ENCODE measurements around the gene GLT8D2.

GLT8D2 gene

DNA sequence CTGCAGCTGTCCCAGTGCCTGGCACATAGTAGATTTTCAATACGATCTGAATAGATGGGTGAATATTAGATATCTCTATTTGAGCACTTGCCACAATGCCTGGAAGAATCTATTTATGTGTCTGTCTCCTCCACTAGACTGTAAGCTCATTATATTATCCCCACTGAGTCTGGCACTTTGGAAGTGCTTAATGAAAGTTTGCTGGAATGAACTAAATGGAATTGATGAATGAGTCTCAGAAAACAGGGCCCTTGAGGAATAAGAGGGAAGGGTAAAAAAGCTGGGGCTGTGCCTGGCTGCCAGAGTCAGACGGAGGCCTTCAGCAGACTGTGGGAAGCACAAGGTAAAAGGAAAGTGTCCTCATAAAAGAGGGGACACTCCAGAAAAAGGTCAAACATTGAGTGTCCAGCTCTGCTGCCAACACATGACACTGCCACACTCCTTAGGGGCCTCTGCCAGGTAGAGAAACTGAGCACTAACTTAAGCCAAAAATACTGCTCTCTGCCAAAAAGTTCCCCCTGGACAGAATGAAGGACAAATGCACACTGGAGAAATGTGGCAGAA, 39.3 kb downstream of the GLT8D2 start:
- no peak overlapping the region for H3K4me3 ChIP-seq (ENCODE audit: low read length)
- no peak for DNase-seq (ENCODE audit: low read depth, low spot score)

DNA sequence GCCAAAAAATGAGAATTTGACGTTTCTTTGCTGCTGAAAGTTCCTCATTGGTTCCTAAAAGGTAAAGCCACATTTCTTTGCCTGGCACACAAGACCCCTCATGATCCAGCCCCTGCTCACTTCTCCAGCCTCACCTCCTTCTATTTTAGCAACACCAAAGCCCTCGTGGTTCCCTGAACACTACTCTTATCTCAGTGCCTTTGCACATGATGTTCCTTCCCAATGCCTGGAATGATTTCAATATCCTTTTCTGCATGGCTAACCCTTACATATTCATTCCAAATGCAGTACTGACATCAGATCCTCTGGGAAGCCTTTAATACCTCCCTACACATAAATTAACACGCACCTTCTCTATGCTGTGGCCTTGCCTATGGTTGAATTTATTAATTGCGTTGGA, 39.9 kb downstream of the GLT8D2 start:
- H3K4me3 ChIP-seq (ENCODE audit: low read length), result no peak overlapping the region
- DNase-seq (ENCODE audit: low read depth, low spot score), result no peak

DNA sequence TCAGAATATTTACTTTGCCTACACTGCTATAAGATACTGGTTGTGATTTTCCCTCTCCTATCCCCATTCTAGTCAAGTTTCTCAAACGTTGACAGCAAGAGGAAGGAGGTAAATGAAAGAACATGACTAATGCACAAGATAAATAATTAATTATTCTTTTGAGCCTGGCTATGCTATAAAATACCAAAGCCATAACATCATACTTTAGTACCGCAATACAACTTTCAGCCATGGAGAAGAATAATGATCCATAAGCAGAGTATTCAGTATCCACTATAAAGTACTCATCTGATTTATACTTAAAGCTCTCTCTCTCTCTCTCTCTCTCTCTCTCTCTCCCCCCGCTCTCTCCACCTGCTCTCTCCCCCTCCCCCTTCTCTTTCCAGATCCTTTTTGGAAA, 43.1 kb downstream of the GLT8D2 start:
- DNase-seq (ENCODE audit: low read depth, low spot score), result no peak
- no peak overlapping the region for H3K4me3 ChIP-seq (ENCODE audit: low read length)

DNA sequence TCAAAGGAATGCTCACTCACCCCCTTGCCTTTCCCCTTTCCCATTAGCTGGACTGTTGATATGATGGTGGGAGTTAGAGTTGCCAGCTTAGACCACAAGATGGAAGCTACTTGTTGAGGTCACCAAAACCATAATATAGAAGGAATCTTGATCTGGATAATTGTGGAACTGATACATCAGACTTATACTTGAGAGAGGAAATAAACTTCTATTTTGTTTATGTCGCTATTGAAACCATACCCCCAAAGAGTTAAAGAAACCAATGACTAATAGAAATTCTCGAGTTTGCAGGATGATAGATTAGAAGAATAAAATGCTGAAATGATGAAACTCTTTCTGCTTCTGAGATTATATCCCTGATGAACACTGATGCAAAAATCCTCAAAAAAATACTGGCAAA, 46.4 kb downstream of the GLT8D2 start:
- no peak overlapping the region for H3K4me3 ChIP-seq (ENCODE audit: low read length)
- no peak for DNase-seq (ENCODE audit: low read depth, low spot score)

DNA sequence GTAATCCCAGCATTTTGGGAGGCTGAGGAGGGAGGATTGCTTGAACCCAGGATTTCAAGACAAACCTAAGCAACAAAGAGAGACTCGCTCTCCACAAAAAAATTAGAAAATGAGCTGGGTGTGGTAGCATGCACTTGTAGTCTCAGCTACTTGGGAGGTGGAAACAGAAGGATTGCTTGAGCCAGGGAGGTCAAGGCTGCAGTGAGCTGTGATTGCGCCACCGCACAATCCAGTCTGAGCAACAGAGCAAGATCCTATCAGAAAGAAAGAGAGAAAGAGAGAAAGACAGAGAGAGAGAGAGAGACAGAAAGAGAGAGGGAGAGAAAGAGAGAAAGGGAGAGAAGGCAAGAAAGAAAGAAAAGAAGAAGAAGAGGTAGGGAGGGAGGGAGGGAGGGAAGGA, 47.3 kb downstream of the GLT8D2 start:
- DNase-seq (ENCODE audit: low read depth, low spot score), result no peak
- no peak overlapping the region for H3K4me3 ChIP-seq (ENCODE audit: low read length)

DNA sequence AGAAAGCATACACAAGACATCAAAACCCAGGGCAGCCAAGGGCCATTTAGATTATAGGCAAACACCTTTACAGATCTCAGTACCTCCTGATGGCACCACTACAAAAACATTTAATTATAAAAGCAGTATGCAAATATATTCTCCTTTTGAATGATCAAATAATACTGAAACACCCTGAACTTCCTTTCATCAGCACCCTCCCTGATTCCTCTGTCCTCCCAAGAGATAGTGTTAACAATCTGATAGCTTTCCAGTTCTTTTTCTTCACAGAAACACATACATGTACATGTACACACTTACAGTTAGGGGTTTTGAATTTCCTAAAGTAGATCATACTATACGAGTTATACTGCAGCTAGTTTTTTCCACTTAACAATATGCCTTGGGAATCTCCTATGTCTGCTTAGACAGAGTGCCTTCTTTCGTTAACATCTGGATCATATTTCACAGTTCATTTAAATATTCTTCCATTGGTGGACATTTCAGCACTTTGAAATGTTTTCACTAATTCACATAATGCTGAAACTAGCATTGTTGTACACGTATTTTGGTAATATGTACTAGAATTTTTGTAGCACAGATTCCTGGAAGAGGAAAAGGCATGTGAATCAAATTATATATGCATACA, 49.1 kb downstream of the GLT8D2 start:
- H3K4me3 ChIP-seq (ENCODE audit: low read length), result no peak overlapping the region
- no peak for DNase-seq (ENCODE audit: low read depth, low spot score)

DNA sequence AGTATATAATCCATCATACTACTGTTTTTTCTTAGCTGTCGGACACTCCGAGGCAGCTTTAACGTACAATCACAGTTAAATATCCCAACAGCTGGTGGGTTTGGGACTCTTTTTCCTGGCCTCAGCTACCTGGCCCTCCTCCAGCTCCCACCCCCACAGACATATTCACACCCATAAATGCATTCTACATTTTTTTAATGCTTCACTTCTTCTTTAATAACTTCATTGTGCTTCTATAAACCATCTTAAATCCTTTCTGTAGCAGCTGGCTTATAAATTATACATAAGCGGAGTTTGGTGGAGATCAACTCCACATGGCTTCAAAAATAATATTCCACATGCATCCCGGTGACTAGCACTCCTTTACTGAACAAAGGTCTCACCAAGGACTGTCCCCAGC, 51.0 kb downstream of the GLT8D2 start:
- DNase-seq (ENCODE audit: low read depth, low spot score), result no peak

DNA sequence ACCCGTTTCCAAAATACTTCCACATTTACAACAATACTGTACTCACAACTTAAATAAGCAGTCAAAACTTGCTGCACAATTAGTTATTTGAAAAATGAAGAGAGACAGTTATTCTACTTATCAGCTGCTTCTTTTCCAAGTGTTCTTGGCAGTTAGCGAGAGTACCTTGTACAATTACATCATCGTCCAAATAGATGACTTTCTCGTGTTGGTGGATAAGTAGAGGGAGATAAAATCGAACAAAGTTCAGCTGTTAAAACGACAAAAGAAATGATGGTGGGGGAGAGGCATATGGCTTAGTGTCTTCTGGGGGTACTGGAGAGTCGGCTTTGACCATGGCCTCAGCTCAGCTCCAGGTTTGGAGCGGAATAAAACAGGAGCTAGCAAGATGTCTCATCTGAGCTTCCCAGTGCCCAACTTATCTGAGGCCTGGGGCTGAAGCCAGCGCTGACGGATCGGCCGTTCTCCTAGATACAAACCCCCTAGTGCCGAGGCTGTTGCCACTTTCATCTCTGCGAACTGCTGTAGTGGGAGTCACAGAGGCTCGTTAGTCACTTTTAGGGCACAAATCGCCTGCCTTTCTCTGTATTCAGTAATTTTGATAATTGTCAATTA, 52.6 kb downstream of the GLT8D2 start:
- no peak overlapping the region for H3K4me3 ChIP-seq (ENCODE audit: low read length)
- no peak for DNase-seq (ENCODE audit: low read depth, low spot score)

More for the DNA sequence above, 51.0 kb downstream of the GLT8D2 start:
- H3K4me3 ChIP-seq (ENCODE audit: low read length), result no peak overlapping the region

DNA sequence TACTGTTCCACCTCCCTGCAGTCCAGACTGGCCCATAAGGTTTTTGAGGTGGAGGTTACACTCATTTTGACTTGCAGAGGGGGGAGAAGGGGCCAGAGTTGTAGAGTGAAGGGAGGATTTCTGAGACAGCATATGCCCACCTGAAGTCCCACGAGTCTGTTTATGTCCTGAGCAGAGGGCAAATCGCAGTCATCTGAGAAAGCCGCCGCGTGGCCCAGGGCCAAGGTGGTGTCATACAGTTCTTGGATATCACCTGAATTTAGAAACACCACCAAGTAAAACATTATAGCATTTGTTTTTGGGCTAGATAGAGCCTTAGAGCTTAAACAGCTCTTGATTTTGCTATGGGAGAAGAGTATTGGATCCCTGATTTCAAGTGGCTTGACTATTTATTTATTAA, 53.4 kb downstream of the GLT8D2 start:
- no peak for DNase-seq (ENCODE audit: low read depth, low spot score)
- H3K4me3 ChIP-seq (ENCODE audit: low read length), result no peak overlapping the region

DNA sequence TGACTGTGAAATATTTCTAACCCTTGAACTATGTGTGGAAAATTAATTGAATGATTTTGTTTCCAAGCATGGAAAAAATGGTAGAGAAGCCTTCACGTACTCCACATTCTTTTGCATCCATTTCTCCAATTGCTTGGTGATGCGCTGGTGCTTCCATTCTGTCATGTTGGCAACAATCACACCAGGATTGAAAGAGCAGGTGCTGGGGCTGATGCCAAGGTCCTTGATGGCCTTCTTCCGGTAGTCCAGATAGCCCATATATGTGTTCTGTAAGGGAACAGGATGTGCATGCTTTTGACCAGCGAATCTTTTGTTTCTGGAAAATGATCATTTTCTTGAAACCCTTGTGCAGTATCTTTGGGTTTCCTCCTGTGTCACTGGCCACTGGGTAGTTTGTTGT, 55.8 kb downstream of the GLT8D2 start:
- H3K4me3 ChIP-seq (ENCODE audit: low read length), result no peak overlapping the region
- no peak for DNase-seq (ENCODE audit: low read depth, low spot score)

DNA sequence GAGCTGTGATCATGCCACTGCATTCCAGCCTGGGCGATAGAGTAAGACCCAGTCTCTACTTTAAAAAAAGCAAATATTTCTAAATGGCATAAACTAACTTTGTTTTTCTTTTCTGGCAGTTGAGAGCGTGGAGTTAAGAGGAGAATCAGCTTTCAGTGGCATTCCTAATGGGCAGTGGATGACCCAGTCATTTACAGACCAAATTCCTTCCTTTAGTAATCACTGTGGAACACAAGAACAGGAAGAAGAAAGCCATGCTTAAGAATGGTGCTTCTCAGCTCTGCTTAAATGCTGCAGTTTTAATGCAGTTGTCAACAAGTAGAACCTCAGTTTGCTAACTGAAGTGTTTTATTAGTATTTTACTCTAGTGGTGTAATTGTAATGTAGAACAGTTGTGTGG, 63.2 kb downstream of the GLT8D2 start:
- no peak for DNase-seq (ENCODE audit: low read depth, low spot score)
- no peak overlapping the region for H3K4me3 ChIP-seq (ENCODE audit: low read length)

DNA sequence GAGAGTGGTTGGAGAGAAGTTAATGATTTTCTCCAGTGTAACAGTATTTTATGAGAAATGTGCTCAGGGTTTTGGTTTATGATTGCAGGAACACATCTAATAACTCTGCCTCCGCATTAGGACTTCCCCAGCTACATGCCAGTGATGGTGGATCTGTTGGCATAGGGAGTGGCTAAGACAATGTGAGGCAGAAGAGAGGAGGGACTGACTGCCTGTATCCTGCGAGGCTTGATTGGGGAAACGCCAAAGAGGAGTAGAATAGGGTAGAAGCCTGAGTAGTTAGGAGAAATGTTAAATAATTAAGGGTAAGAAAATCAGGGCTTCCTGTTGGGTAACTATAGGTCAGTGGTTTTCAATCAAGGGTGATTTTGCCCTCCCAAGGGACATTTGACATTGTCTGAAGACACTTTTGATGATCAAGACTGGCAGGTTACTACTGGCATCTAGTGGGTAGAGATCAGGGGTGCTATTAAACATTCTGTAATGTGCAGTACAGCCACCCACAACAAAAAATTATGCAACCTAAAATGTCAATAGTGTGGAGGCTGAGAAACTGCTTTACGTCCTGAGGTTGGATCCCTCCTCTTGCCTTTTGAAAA, 71.5 kb downstream of the GLT8D2 start:
- no peak overlapping the region for H3K4me3 ChIP-seq (ENCODE audit: low read length)
- DNase-seq (ENCODE audit: low read depth, low spot score), result no peak

DNA sequence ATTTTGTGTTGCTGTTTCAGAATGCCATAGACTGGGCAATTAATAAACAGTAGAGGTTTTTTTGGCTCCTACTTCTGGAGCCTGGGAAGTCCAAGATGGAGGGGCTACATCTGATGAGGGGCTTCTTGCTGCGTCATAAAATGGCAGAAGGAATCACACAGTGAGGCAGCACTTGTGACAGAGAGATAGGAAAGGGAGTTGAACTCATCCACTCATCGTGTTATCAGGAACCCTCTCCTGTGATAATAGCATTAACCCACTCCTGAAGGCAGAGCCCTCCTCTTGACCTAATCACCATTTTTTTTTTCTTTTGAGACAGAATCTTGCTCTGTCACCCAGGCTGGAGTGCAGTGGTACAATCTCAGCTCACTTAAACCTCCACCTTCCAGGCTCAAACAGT, 74.6 kb downstream of the GLT8D2 start:
- no peak overlapping the region for H3K4me3 ChIP-seq (ENCODE audit: low read length)
- no peak for DNase-seq (ENCODE audit: low read depth, low spot score)

DNA sequence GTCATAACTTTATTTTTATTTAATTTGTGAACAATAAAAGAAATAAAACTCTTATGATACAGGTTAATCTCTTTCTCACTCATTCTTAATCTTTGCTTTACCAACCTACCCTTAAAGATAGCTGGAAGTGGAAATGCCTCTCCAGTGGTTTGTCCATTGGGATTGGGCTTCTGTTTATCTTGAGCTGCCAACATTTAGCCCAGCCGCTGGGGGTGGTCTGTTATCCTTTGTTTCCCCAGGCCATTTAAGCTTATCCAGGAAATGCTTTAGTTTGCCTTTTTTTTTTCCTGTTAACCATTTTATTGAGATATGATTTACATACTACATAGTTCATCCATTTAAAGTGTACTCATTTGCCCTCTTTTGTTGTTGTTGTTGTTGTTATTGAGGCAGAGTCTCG, 76.1 kb downstream of the GLT8D2 start:
- H3K4me3 ChIP-seq (ENCODE audit: low read length), result no peak overlapping the region
- DNase-seq (ENCODE audit: low read depth, low spot score), result no peak

DNA sequence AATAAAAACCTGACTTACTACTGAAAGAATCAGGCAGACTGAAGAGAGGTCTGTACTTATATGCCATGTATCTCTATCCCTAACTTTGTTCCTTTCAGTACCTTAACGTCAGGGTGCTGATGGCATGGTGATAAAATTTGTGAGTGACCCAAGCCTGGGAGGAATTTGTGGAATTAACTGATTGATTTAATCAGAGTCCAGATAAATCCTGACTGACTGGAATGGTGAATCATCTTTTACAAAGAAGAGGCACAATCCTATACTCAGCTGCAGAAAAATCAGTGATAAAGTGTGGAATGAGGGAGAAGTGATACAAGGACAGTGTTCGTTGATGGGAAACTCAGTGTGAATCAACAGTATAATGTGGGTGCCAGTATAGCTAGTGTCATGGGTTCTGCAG, 80.6 kb downstream of the GLT8D2 start:
- no peak for DNase-seq (ENCODE audit: low read depth, low spot score)
- H3K4me3 ChIP-seq (ENCODE audit: low read length), result no peak overlapping the region

DNA sequence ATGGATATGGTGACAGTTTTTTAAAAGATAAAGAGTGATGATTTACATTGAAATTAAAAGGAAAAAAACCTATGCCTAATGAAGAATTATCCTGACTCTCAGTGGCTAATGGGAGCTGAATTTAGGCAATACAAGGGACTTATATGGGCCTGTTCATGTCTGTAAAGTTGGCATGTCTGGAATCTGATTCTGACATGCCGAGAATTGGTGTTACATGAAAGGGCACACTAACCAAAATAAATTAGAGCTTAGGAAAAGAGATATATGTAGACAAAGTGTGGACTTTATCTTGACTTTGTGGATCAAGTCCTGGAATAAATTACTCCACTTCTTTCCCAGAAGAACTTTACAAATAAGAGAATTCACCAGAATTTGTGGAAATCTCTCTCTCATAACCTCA, 83.3 kb downstream of the GLT8D2 start:
- H3K4me3 ChIP-seq (ENCODE audit: low read length), result peak overlapping the region; percentile 82
- no peak for DNase-seq (ENCODE audit: low read depth, low spot score)

DNA sequence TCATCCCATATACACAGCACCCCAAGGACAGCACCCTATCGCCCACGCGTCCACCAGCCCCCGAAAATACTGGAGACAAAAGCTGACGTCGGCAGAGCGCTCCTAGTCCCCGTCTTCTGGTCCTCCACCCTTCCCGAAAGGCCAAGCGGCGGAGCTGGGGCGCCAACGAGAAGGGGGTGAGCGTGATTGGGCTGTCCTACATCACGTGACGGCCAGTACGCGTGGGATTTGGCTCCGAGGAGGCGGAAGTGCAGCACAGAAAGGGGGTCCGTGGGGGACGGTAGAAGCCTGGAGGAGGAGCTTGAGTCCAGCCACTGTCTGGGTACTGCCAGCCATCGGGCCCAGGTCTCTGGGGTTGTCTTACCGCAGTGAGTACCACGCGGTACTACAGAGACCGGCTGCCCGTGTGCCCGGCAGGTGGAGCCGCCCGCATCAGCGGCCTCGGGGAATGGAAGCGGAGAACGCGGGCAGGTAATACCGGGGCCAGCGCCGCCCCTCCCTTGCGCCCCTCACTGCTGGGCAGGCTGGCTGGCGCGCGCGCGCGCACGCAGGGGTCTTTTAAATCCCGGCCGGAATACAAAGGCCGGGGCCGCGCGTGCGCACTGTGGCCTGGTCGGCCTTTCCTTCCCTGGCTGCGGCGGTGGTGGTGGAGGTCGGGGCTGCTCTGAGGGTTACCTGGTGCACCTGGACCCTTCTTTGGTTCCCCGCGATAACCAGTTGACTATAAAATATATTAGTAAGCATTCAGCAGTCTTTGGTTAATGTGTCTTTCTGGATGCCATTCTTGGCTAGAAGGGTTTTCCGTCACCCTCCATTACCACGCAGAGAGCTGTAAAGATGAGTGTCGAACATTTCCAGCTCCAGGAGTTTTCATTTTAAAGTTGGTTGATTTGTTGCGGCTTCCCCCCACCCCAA, 84.1 kb downstream of the GLT8D2 start, which contains the start of gene TDG:
TDG (plus strand) TSS at position 283 of the 915 bp plus-strand sequence; CDS start at position 449, 166 bp downstream.
- DNase-seq (ENCODE audit: low read depth, low spot score), result peak; percentile 98
- peak within 1 kb of the TSS; percentile 82 for H3K4me3 ChIP-seq (ENCODE audit: low read length)

DNA sequence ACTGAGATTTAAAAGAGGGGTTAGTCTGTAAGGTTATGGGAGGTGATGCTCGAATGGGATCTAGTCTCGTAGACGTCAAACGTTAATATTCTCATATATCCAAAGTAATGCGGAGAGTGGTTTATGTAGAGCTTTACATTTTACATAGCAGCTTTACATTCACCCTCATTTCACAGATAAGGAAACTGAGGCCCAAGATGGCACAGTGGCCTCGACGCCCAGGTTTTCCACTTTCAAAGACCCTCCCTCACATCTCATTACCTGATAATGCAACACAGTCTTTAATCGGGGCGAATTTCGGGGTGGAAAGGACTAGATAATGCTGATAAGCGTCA, 84.8 kb downstream of the GLT8D2 start:
- peak overlapping the region; percentile 82 for H3K4me3 ChIP-seq (ENCODE audit: low read length)
- DNase-seq (ENCODE audit: low read depth, low spot score), result no peak

DNA sequence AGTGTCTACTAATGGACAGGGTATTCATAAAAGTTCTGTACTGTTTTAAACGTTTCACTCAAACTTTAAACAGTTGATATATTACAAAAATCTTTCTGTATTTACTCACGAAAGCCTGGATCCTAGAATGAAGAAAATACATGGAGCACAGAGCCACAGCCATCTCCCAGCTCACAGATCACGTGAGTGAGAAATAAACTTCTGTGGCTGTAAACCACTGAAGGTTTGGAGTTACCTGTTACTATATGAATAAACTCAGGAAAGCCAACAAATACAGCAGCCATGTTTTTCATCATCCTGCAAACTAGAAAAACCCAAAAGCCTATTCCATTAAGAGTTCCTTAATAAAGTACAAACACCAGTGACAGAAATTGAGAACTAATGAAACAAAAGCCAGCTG, 85.2 kb downstream of the GLT8D2 start:
- H3K4me3 ChIP-seq (ENCODE audit: low read length), result peak overlapping the region; percentile 82
- DNase-seq (ENCODE audit: low read depth, low spot score), result no peak

DNA sequence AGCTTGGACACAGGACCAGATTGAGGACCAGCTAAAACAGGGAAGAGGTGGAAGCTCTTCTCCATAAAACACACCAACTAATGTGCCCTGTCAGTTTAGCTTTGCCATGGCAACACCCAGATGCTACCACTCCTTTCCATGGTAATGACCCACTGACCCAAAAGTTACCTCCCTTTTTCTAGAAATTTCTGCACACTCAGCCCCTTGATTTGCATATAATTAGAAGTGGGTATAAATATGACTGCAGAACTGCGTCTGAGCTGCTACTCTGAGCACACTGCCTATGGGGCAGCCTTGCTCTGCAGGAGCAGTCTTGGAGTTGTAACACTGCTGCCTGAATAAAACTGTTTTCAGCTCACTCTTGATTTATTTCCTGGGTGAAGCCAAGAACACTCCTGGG, 87.5 kb downstream of the GLT8D2 start:
- DNase-seq (ENCODE audit: low read depth, low spot score), result no peak
- H3K4me3 ChIP-seq (ENCODE audit: low read length), result no peak overlapping the region
